Measurements from ENCODE around the gene VIL1. TPM values are rescaled to one million over a fixed set of nuclear protein-coding genes. Genes with fewer than 3 reads are reported as not detected.

Gene VIL1
- total and polyA plus RNA-seq, 2 of the 13 experiments (the other 11 are each of a cell fraction or from before 2014, with no cell fraction given) = 287 to 301 TPM

- TF ChIP-seq SAP130 (CRISPR knock-in tag; IDR thresholded peaks at IDR 0.05; ENCODE audit: low read depth) = peak; percentile 5; the same call in 1 of the 2 replicates
- no peak for TF ChIP-seq ZNF337 (CRISPR knock-in tag; IDR thresholded peaks at IDR 0.05; ENCODE audit: borderline replicate concordance, low read depth)
- TF ChIP-seq MEIS2 (CRISPR knock-in tag; IDR thresholded peaks at IDR 0.05) = peak; percentile 31; the same call in 1 of the 2 replicates
- TF ChIP-seq, protein P1, sequence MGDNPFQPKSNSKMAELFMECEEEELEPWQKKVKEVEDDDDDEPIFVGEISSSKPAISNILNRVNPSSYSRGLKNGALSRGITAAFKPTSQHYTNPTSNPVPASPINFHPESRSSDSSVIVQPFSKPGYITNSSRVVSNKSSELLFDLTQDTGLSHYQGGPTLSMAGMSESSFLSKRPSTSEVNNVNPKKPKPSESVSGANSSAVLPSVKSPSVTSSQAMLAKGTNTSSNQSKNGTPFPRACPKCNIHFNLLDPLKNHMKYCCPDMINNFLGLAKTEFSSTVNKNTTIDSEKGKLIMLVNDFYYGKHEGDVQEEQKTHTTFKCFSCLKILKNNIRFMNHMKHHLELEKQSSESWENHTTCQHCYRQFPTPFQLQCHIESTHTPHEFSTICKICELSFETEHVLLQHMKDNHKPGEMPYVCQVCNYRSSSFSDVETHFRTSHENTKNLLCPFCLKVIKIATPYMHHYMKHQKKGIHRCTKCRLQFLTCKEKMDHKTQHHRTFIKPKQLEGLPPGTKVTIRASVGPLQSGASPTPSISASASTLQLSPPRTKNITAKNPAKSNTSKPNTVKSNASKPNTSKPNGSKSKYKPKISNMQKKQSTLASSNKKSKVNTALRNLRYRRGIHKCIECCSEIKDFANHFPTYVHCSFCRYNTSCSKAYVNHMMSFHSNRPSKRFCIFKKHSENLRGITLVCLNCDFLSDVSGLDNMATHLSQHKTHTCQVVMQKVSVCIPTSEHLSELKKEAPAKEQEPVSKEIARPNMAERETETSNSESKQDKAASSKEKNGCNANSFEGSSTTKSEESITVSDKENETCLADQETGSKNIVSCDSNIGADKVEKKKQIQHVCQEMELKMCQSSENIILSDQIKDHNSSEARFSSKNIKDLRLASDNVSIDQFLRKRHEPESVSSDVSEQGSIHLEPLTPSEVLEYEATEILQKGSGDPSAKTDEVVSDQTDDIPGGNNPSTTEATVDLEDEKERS (CRISPR knock-in tag; IDR thresholded peaks at IDR 0.05) = peak; percentile 21; the same call in 1 of the 2 replicates
- 0 out of 2 replicates have a peak, but pooled peaks have one; percentile 20 for TF ChIP-seq ZNF512B (CRISPR knock-in tag; IDR thresholded peaks at IDR 0.05; ENCODE audit: borderline replicate concordance)
- TF ChIP-seq ZNF850 (CRISPR knock-in tag; conservative IDR thresholded peaks at IDR 0.05) = no peak
- TF ChIP-seq, protein P2, sequence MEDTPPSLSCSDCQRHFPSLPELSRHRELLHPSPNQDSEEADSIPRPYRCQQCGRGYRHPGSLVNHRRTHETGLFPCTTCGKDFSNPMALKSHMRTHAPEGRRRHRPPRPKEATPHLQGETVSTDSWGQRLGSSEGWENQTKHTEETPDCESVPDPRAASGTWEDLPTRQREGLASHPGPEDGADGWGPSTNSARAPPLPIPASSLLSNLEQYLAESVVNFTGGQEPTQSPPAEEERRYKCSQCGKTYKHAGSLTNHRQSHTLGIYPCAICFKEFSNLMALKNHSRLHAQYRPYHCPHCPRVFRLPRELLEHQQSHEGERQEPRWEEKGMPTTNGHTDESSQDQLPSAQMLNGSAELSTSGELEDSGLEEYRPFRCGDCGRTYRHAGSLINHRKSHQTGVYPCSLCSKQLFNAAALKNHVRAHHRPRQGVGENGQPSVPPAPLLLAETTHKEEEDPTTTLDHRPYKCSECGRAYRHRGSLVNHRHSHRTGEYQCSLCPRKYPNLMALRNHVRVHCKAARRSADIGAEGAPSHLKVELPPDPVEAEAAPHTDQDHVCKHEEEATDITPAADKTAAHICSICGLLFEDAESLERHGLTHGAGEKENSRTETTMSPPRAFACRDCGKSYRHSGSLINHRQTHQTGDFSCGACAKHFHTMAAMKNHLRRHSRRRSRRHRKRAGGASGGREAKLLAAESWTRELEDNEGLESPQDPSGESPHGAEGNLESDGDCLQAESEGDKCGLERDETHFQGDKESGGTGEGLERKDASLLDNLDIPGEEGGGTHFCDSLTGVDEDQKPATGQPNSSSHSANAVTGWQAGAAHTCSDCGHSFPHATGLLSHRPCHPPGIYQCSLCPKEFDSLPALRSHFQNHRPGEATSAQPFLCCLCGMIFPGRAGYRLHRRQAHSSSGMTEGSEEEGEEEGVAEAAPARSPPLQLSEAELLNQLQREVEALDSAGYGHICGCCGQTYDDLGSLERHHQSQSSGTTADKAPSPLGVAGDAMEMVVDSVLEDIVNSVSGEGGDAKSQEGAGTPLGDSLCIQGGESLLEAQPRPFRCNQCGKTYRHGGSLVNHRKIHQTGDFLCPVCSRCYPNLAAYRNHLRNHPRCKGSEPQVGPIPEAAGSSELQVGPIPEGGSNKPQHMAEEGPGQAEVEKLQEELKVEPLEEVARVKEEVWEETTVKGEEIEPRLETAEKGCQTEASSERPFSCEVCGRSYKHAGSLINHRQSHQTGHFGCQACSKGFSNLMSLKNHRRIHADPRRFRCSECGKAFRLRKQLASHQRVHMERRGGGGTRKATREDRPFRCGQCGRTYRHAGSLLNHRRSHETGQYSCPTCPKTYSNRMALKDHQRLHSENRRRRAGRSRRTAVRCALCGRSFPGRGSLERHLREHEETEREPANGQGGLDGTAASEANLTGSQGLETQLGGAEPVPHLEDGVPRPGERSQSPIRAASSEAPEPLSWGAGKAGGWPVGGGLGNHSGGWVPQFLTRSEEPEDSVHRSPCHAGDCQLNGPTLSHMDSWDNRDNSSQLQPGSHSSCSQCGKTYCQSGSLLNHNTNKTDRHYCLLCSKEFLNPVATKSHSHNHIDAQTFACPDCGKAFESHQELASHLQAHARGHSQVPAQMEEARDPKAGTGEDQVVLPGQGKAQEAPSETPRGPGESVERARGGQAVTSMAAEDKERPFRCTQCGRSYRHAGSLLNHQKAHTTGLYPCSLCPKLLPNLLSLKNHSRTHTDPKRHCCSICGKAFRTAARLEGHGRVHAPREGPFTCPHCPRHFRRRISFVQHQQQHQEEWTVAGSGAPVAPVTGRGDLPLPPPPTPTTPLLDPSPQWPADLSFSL (CRISPR knock-in tag; IDR thresholded peaks at IDR 0.05) = peak; percentile 23; the same call in 1 of the 2 replicates
- peak; percentile 78; the same call in 1 of the 2 replicates for TF ChIP-seq ZNF501 (CRISPR knock-in tag; IDR thresholded peaks at IDR 0.05)
- TF ChIP-seq SIX1 (CRISPR knock-in tag; IDR thresholded peaks at IDR 0.05; ENCODE audit: borderline replicate concordance) = no peak
- peak; percentile 5; the same call in 1 of the 2 replicates for TF ChIP-seq ZNF770 (CRISPR knock-in tag; IDR thresholded peaks at IDR 0.05)
- TF ChIP-seq JUND (CRISPR knock-in tag; IDR thresholded peaks at IDR 0.05) = 0 out of 2 replicates have a peak, but pooled peaks have one; percentile 11
- TF ChIP-seq ZNF615 (CRISPR knock-in tag; IDR thresholded peaks at IDR 0.05; ENCODE audit: borderline replicate concordance) = 0 out of 2 replicates have a peak, but pooled peaks have one; percentile 75
Measured at GRCh38 chr2:218405086-218405745, 13.7 kb upstream of the VIL1 start (continued).

All from HepG2 (cell line).